Left lung (tissue), 10 donors: Measurements from ENCODE around the gene TLR3. TPM values are rescaled to one million over a fixed set of nuclear protein-coding genes. Genes with fewer than 3 reads are reported as not detected.
"Not testable (repeated sequence)": the region's sequence is repeated elsewhere in the genome, so short reads cannot be mapped to it uniquely, and the experiment has no call there.

ENCODE experiments used
- ATAC-seq: fragments of 200-7000 bp; cut with Tn5 transposase; one replicate; pipeline ENCODE4 v1.9.1; 2020; ENCODE audit warnings: moderate library complexity
- DNase-seq, 4 donors: peaks; one replicate each; pipeline ENCODE4 v3.0.0-alpha.2; 2013 to 2020
- H3K27ac ChIP-seq, 2 donors: fragments of 200-600 bp; sonication (generic) in 1 of 2; one replicate each; pipeline versions ENCODE4 v1.5.0 to v1.8.0; 2020 to 2021
- H3K27me3 ChIP-seq, 2 donors: fragments of 200-600 bp; sonication (generic) in 1 of 2; one replicate each; pipeline versions ENCODE4 v1.5.0 to v1.8.0; 2020 to 2021
- H3K36me3 ChIP-seq, 2 donors: fragments of 200-600 bp; sonication (generic) in 1 of 2; one replicate each; pipeline versions ENCODE4 v1.5.0 to v1.8.0; 2020 to 2021
- H3K4me1 ChIP-seq, 2 donors: fragments of 200-600 bp; one replicate each; pipeline ENCODE4 v1.8.0; 2021
- H3K4me3 ChIP-seq, 2 donors: fragments of 200-600 bp; sonication (generic) in 1 of 2; one replicate each; pipeline versions ENCODE4 v1.5.0 to v1.8.0; 2020 to 2021; ENCODE audit warnings: mild to moderate bottlenecking in 1 of 2
- H3K9me3 ChIP-seq, 2 donors: fragments of 200-600 bp; sonication (generic) in 1 of 2; one replicate each; pipeline versions ENCODE4 v1.5.0 to v1.8.0; 2020 to 2021
- intact Hi-C, 2 donors: fragments of 100-400 bp; cut with DNase I; formaldehyde crosslinking; loops; one replicate each; pipeline versions ENCODE4 v1.11.2 to v1.14.2; 2022
- polyA plus RNA-seq, 6 donors: library from polyadenylated mRNA; unstranded; fragments of 120-200 nt; gene quantifications; one replicate each; pipeline ENCODE4 v1.2.1, GENCODE V29; 2013; ENCODE audit not compliant: insufficient read length in 6 of 6
- total RNA-seq, 2 donors: library from RNA; stranded (reverse); fragmentation: NEBNext Ultra II Directional; extraction: Animal tissue kit (Norgen Biotek cat#: 25700); gene quantifications; one replicate each; pipeline ENCODE4 v1.2.1, GENCODE V29; 2021
- TF ChIP-seq, protein P1 (sequence below), 2 donors: fragments of 200-600 bp; sonication (generic) in 1 of 2; IDR thresholded peaks; one replicate each; pipeline versions ENCODE4 v1.5.0 to v1.8.0; 2021; ENCODE audit warnings: antibody characterized with exemption in 2 of 2
- donor health status: DM: no; HTN: yes; CAD: no.
- donor health status: DM: no; HTN: no; CAD: no.

TLR3 gene
- total and polyA plus RNA-seq, 8 donors, result 10.0 to 44.2 (median 12.3) TPM

DNA sequence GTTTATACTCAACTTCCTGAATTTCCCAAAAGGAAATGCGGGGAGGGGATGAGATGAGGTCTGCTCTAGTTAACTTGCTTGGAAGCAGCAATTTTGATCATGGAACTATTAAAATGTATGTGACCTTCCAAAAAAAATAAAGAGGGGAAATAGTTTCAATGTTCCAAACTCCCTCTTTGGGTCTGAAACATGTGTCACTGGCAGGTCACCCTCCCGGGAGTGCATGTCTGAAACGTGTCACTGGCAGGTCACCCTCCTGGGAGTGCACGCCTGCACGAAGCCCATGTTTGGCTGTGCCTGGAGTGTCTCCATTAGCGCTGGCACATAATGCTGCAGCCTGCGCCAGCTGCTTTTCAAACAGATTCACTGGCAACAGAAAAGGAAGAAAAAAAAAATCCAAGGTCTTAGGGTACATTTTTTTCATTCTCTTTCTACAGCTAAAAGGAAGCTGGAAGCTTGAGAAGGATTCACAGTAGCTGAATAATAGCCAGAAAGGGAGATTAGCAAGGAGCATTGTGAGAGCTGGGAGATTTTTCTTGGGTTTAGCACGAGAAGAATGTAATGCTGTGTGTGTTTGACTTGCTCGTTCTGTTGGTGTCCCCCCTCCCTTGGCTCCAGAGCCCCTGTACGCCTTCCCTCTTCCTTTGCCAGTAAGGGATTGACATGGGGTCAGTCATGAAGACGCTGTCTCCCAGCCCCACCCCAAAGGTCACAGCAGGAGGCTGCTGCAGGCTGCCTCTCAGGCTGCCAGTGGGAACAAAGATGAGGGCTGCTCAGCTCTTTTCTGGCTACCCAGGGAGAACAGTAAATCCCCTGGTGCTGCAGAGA is 39.2 kb upstream of the TLR3 start:
- Histone ChIP-seq H3K27ac (peak overlapping the region; percentile 42 to 74), H3K9me3 (no peaks in the 10 kb centered on the region), H3K27me3 (no peaks in the 10 kb centered on the region), H3K36me3 (no peaks in the 10 kb centered on the region), H3K4me1 (peaks cover 0 to 23% of the 10 kb centered on the region in 2 donors), H3K4me3 (no peak overlapping the region)
- intact Hi-C loops, result no loop called here
- TF ChIP-seq, protein P1, sequence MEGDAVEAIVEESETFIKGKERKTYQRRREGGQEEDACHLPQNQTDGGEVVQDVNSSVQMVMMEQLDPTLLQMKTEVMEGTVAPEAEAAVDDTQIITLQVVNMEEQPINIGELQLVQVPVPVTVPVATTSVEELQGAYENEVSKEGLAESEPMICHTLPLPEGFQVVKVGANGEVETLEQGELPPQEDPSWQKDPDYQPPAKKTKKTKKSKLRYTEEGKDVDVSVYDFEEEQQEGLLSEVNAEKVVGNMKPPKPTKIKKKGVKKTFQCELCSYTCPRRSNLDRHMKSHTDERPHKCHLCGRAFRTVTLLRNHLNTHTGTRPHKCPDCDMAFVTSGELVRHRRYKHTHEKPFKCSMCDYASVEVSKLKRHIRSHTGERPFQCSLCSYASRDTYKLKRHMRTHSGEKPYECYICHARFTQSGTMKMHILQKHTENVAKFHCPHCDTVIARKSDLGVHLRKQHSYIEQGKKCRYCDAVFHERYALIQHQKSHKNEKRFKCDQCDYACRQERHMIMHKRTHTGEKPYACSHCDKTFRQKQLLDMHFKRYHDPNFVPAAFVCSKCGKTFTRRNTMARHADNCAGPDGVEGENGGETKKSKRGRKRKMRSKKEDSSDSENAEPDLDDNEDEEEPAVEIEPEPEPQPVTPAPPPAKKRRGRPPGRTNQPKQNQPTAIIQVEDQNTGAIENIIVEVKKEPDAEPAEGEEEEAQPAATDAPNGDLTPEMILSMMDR (IDR thresholded peaks at IDR 0.05), result no peak
- DNase-seq (peak; percentile 37 to 92 (median 81)), ATAC-seq (peak; percentile 83)

DNA sequence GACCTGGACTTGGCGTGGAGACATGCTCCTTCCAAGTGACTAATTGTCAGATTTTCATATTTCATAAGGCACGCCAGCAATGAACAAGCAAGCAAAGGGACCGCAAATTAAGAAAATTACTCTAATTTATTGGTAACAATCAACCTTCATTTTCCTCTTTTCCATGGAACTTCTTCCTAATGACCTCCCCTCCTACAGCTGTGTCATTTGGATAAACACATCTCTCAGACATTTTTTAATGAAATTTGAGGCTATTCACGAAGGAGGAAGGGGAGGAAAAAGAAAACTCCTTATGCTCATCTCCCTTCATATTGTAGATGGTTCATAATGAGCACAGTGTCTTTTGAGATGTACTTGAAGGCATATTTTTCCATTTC is 38.6 kb upstream of the TLR3 start:
- intact Hi-C loops, result no loop called here
- Histone ChIP-seq H3K4me3 (no peak overlapping the region), H3K4me1 (peaks cover 0 to 23% of the 10 kb centered on the region in 2 donors), H3K27ac (peak overlapping the region; percentile 42 to 74), H3K27me3 (no peaks in the 10 kb centered on the region), H3K9me3 (no peaks in the 10 kb centered on the region), H3K36me3 (no peaks in the 10 kb centered on the region)
- DNase-seq, result peak in 1 of 4 donors; percentile 46
- TF ChIP-seq, protein P1 (IDR thresholded peaks at IDR 0.05), result no peak
- no peak for ATAC-seq

DNA sequence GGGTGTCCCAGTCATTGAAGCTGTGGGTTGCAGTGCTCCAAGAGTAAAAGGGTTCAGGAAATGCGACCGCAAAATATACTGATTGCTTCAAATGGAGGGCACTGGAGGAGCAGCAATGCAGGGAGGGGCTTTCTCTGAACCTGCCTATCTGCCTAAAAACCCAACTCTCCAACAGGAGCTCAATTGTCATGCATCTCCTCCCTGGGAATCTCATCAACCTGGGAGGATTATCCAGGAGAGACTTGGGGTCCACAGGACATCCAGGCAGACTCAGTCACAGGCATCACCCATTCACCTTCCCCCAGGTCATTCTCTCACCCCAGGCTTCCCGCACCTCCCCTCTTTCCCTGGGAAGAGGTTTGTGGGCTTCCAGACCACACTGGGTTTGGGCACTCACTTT is 38.2 kb upstream of the TLR3 start:
- intact Hi-C loops, result no loop called here
- DNase-seq, result no peak

DNA sequence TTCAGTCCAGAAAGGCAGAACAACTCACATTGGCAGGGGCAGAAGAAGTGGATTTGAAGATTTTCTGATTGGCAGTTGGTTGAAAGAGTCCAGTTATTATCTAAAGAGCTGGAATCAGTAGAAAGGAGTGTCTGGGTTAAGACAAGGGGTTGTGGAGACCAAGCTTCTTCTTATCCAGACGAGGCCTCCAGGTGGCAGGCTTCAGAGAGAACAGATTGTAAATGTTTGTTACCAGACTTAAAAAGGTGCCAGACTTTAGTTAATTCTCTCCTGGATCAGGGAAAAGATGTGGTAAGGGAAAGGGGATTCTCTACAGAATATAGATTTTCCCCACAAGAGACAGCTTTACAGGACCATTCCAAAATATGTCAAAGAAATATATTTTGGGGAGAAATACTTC is 36.7 kb upstream of the TLR3 start:
- no peak for ATAC-seq
- peaks cover 0 to 23% of the 10 kb centered on the region in 2 donors for H3K4me1 ChIP-seq
- DNase-seq, result no peak
- no peaks in the 10 kb centered on the region for H3K9me3 ChIP-seq
- TF ChIP-seq, protein P1 (IDR thresholded peaks at IDR 0.05), result no peak
- H3K27ac ChIP-seq, result no peak overlapping the region
- H3K27me3 ChIP-seq, result no peaks in the 10 kb centered on the region
- H3K4me3 ChIP-seq, result no peak overlapping the region
- no peaks in the 10 kb centered on the region for H3K36me3 ChIP-seq
- intact Hi-C loops, result no loop called here

More for the DNA sequence above, 38.2 kb upstream of the TLR3 start:
- peaks cover 0 to 23% of the 10 kb centered on the region in 2 donors for H3K4me1 ChIP-seq
- H3K4me3 ChIP-seq, result no peak overlapping the region
- TF ChIP-seq, protein P1 (IDR thresholded peaks at IDR 0.05), result no peak
- no peaks in the 10 kb centered on the region for H3K36me3 ChIP-seq
- H3K27me3 ChIP-seq, result no peaks in the 10 kb centered on the region
- ATAC-seq, result no peak
- no peaks in the 10 kb centered on the region for H3K9me3 ChIP-seq
- peak overlapping the region in 1 of 2 donors; percentile 74 for H3K27ac ChIP-seq

DNA sequence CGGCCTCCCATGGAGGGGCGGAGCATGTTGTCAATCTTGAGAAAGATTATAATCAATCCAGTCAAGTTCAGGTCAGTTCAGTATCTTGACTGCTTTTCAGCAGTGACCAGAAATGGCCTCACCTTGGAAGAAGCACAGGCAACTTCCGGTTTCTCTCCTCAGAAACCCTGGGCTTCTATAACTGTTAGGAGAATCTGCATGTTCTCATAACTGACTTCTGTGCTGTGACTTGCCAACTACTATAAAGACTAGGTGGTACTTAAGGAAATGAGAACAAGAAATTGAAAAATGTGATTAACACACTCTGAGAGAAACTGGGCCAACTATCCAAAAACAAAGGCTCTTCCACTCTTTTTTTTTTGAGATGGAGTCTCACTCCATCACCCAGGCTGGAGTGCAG is 35.9 kb upstream of the TLR3 start:
- Histone ChIP-seq H3K27me3 (peaks cover 0 to 6% of the 10 kb centered on the region in 2 donors), H3K4me3 (no peak overlapping the region), H3K4me1 (peaks cover 0 to 26% of the 10 kb centered on the region in 2 donors), H3K27ac (no peak overlapping the region), H3K36me3 (no peaks in the 10 kb centered on the region), H3K9me3 (no peaks in the 10 kb centered on the region)
- TF ChIP-seq, protein P1 (IDR thresholded peaks at IDR 0.05), result no peak
- no peak for ATAC-seq
- no peak for DNase-seq
- intact Hi-C loops, result no loop called here

DNA sequence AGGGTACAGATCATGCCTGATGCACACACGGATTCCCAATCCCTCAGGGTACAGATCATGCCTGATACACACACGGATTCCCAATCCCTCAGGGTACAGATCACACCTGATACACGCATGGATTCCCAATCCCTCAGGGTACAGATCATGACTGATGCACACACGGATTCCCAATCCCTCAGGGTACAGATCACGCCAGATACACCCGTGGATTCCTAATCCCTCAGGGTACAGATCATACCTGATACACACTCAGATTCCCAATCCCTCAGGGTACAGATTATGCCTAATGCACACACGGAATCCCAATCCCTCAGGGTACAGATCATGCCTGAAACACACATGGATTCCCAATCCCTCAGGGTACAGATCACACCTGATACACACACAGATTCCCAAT is 34.3 kb upstream of the TLR3 start:
- not testable (repeated sequence) for H3K36me3 ChIP-seq, H3K27ac ChIP-seq, H3K9me3 ChIP-seq, ATAC-seq, DNase-seq, H3K4me3 ChIP-seq, H3K27me3 ChIP-seq
- intact Hi-C loops, result loop anchor here in 1 of 2 donors (5.0 kb wide), 1 partner anchor 397 kb away; no protein-coding TSS in a partner anchor
- H3K4me1 ChIP-seq, result peaks cover 0 to 25% of the 10 kb centered on the region in 2 donors
